SJCRH30 (cell line): ENCODE measurements around the gene SPON1. TPM values are rescaled to one million over a fixed set of nuclear protein-coding genes. Genes with fewer than 3 reads are reported as not detected.
"Not testable (repeated sequence)": the region's sequence is repeated elsewhere in the genome, so short reads cannot be mapped to it uniquely, and the experiment has no call there.

Source experiments
- DNase-seq, 2 experiments: peaks; one replicate each; pipeline ENCODE4 v3.0.0-alpha.2; 2015 to 2020
- H3K27ac ChIP-seq: fragments of 250-450 bp; sonication (Bioruptor Pico); 2 replicates; pipeline ENCODE4 v1.5.1; 2020; ENCODE audit warnings: mild to moderate bottlenecking, moderate library complexity
- H3K27me3 ChIP-seq: fragments of 250-450 bp; sonication (Bioruptor Pico); 2 replicates; pipeline ENCODE4 v1.5.1; 2020; ENCODE audit warnings: mild to moderate bottlenecking, moderate library complexity
- H3K36me3 ChIP-seq: fragments of 250-450 bp; sonication (Bioruptor Pico); 2 replicates; pipeline ENCODE4 v1.5.1; 2020; ENCODE audit warnings: mild to moderate bottlenecking, moderate library complexity
- H3K4me1 ChIP-seq: fragments of 250-450 bp; sonication (Bioruptor Pico); 2 replicates; pipeline ENCODE4 v1.5.1; 2020; ENCODE audit warnings: mild to moderate bottlenecking, moderate library complexity
- H3K4me3 ChIP-seq: fragments of 250-450 bp; sonication (Bioruptor Pico); 2 replicates; pipeline ENCODE4 v1.5.1; 2020; ENCODE audit warnings: mild to moderate bottlenecking, moderate library complexity
- H3K9me3 ChIP-seq: fragments of 250-450 bp; sonication (Bioruptor Pico); replicated peaks from 2 replicates; pipeline ENCODE4 v1.5.1; 2020; ENCODE audit warnings: mild to moderate bottlenecking, moderate library complexity
- total RNA-seq: library from RNA; depleted of rRNA; stranded (reverse); fragments of >200 nt; shearing (Covaris generic); gene quantifications from 2 replicates; pipeline ENCODE4 v1.2.3, GENCODE V29; 2014

Gene SPON1
- total RNA-seq, 1 experiment from 2014 or later: not detected

- Histone ChIP-seq H3K4me1 (peaks cover 4% of the 10 kb centered on the region; the same call in 1 of the 2 replicates), H3K36me3 (no peaks in the 10 kb centered on the region), H3K27ac (no peak overlapping the region), H3K9me3 (no peaks in the 10 kb centered on the region), H3K27me3 (no peaks in the 10 kb centered on the region), H3K4me3 (no peak overlapping the region)
- DNase-seq: no peak
Observed at GRCh38 chr11:14058061-14058460, 95.5 kb downstream of the SPON1 start.

GRCh38 chr11:14059491-14059890, 97.0 kb downstream of the SPON1 start:
- no peaks in the 10 kb centered on the region for H3K27me3 ChIP-seq
- no peaks in the 10 kb centered on the region for H3K9me3 ChIP-seq
- H3K36me3 ChIP-seq: no peaks in the 10 kb centered on the region
- DNase-seq: no peak
- H3K27ac ChIP-seq: no peak overlapping the region
- no peak overlapping the region for H3K4me3 ChIP-seq
- H3K4me1 ChIP-seq: no peaks in the 10 kb centered on the region; the same call in 1 of the 2 replicates

DNA sequence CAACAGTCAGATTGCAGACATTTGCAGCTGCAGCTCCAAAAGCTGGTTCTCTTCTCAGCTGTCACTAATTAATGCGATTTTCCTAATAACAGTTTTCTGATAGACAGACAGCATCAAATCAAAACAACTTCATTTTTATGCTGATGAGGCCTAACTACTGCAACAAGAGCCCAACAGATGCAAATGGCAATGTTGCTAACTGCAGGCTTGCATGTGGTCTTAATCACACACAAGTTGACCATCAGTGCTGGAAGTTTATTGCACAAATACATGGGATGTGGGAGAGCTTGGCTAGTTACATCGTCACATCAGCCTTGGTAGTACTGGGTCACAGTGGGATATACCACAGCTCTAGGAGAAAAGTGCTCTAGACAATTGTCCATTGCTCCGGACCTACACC, 99.2 kb downstream of the SPON1 start:
- no peaks in the 10 kb centered on the region for H3K27me3 ChIP-seq
- H3K4me1 ChIP-seq: no peaks in the 10 kb centered on the region
- H3K27ac ChIP-seq: no peak overlapping the region
- DNase-seq: no peak
- no peak overlapping the region for H3K4me3 ChIP-seq
- no peaks in the 10 kb centered on the region for H3K9me3 ChIP-seq
- H3K36me3 ChIP-seq: no peaks in the 10 kb centered on the region

- Histone ChIP-seq H3K4me3 (no peak overlapping the region), H3K27ac (no peak overlapping the region), H3K27me3 (no peaks in the 10 kb centered on the region), H3K9me3 (no peaks in the 10 kb centered on the region), H3K4me1 (no peaks in the 10 kb centered on the region), H3K36me3 (no peaks in the 10 kb centered on the region)
- no peak for DNase-seq
Observed at GRCh38 chr11:14065141-14065540, 102.6 kb downstream of the SPON1 start.

DNA sequence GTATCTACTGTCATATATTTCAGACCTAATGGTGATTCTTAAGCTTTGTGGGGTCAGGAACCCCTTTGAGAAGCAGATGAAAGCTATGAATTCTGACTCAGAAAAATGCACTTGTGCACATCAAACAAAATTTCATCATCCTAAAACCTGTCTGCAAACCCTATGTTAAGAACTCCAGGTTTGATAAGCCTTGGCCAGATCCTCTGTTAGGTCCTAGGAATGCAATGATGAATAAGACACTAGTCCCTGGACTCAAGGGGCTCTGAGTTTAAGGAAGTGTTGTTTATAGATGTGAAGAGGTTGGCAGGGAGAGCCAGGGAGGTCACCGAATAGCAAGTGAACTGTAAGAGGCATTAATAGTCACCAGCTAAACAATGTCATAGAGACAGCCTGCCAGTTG, 103.2 kb downstream of the SPON1 start:
- Histone ChIP-seq H3K9me3 (no peaks in the 10 kb centered on the region), H3K36me3 (no peaks in the 10 kb centered on the region), H3K27me3 (no peaks in the 10 kb centered on the region), H3K4me3 (no peak overlapping the region), H3K4me1 (no peaks in the 10 kb centered on the region), H3K27ac (no peak overlapping the region)
- no peak for DNase-seq

GRCh38 chr11:14067686-14068085, 105.2 kb downstream of the SPON1 start:
- DNase-seq: no peak
- H3K4me1 ChIP-seq: no peaks in the 10 kb centered on the region
- no peak overlapping the region for H3K27ac ChIP-seq
- H3K27me3 ChIP-seq: no peaks in the 10 kb centered on the region
- no peaks in the 10 kb centered on the region for H3K9me3 ChIP-seq
- no peak overlapping the region for H3K4me3 ChIP-seq
- no peaks in the 10 kb centered on the region for H3K36me3 ChIP-seq

DNA sequence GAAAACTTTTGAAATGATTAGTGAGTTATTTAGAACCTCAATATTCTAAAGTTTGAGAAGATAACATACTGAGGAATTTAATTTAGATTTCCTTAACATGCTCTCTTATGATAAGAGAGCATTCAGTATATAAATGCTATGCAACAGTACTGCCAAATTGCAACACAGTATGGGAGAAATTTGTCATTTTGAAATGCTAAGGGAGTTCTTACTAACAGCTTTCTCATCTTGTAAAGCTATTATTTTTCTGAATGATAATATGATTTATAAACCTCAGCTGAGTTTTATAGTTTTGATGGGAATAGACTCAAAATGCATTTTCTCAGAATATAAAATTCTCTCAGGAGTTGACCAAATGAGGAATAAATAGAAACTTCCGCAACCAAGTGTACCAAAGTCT, 108.4 kb downstream of the SPON1 start:
- H3K36me3 ChIP-seq: no peaks in the 10 kb centered on the region
- H3K27ac ChIP-seq: no peak overlapping the region
- no peaks in the 10 kb centered on the region for H3K27me3 ChIP-seq
- no peaks in the 10 kb centered on the region for H3K9me3 ChIP-seq
- H3K4me1 ChIP-seq: no peaks in the 10 kb centered on the region
- DNase-seq: no peak
- H3K4me3 ChIP-seq: no peak overlapping the region

DNA sequence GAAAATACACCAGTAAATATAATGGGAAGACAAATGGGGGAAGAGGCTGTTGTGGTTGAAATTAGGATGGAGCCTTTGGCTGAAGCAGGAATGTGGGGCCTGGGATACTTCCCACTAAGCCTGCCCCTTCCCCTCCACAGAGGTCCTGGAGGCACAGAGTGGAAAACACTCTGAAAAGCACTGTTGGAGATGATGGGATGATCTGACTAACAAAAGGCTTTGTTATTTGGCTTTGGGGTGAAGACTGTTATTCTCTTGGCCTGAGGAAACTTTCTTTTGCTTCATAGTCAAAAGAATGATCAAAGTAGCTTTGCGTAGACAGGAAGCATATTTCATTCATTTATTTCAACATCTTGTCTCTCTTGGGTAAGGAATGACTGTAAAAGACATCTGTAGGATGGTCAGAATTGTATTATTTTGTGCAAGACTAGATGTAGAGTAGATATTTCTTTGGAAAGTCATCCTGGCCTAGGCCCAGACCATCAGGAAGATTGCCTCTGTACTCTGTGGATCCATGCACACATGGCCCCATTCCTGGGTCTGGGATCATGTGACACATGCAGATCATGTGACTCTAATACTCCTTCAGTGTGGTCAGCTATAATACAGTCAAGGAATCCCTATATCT, 111.4 kb downstream of the SPON1 start:
- Histone ChIP-seq H3K4me3 (no peak overlapping the region), H3K9me3 (no peaks in the 10 kb centered on the region), H3K4me1 (no peaks in the 10 kb centered on the region), H3K36me3 (no peaks in the 10 kb centered on the region), H3K27ac (no peak overlapping the region), H3K27me3 (no peaks in the 10 kb centered on the region)
- DNase-seq: no peak

GRCh38 chr11:14075118-14076078, 112.9 kb downstream of the SPON1 start:
- H3K4me3 ChIP-seq: no peak overlapping the region
- no peaks in the 10 kb centered on the region for H3K36me3 ChIP-seq
- no peaks in the 10 kb centered on the region for H3K27me3 ChIP-seq
- DNase-seq: no peak
- H3K4me1 ChIP-seq: no peaks in the 10 kb centered on the region
- no peak overlapping the region for H3K27ac ChIP-seq
- no peaks in the 10 kb centered on the region for H3K9me3 ChIP-seq

GRCh38 chr11:14079011-14079410, 116.5 kb downstream of the SPON1 start:
- DNase-seq: no peak
- no peaks in the 10 kb centered on the region for H3K27me3 ChIP-seq
- H3K27ac ChIP-seq: no peak overlapping the region
- no peaks in the 10 kb centered on the region for H3K9me3 ChIP-seq
- no peak overlapping the region for H3K4me3 ChIP-seq
- H3K4me1 ChIP-seq: no peaks in the 10 kb centered on the region
- no peaks in the 10 kb centered on the region for H3K36me3 ChIP-seq

DNA sequence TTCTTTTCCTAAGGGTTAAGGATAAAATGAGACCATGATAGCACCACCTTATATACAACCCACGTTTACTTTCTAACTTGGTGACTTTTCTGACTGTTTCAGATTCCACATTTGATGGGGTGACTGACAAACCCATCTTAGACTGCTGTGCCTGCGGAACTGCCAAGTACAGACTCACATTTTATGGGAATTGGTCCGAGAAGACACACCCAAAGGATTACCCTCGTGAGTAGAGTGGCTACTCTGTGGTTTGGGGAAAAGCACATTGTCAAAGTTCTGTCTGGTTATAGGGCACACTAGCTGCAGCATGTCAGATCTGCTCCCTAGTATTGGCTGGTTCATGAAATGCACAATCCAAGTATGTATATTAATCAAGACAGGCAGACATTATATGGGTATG, 117.3 kb downstream of the SPON1 start:
- H3K4me1 ChIP-seq: no peaks in the 10 kb centered on the region
- no peak for DNase-seq
- no peaks in the 10 kb centered on the region for H3K9me3 ChIP-seq
- H3K36me3 ChIP-seq: no peaks in the 10 kb centered on the region
- no peak overlapping the region for H3K4me3 ChIP-seq
- no peaks in the 10 kb centered on the region for H3K27me3 ChIP-seq
- no peak overlapping the region for H3K27ac ChIP-seq

GRCh38 chr11:14081581-14082231, 119.2 kb downstream of the SPON1 start:
- no peaks in the 10 kb centered on the region for H3K27me3 ChIP-seq
- no peak overlapping the region for H3K27ac ChIP-seq
- no peaks in the 10 kb centered on the region for H3K36me3 ChIP-seq
- no peaks in the 10 kb centered on the region for H3K4me1 ChIP-seq
- no peak overlapping the region for H3K4me3 ChIP-seq
- H3K9me3 ChIP-seq: no peaks in the 10 kb centered on the region
- no peak for DNase-seq

- no peak overlapping the region for H3K4me3 ChIP-seq
- H3K27me3 ChIP-seq: no peaks in the 10 kb centered on the region
- H3K27ac ChIP-seq: no peak overlapping the region
- DNase-seq: no peak
- H3K36me3 ChIP-seq: no peaks in the 10 kb centered on the region
- no peaks in the 10 kb centered on the region for H3K9me3 ChIP-seq
- no peaks in the 10 kb centered on the region for H3K4me1 ChIP-seq
Observed at GRCh38 chr11:14082338-14082737, 119.8 kb downstream of the SPON1 start.

GRCh38 chr11:14088861-14089260, 126.3 kb downstream of the SPON1 start:
- not testable (repeated sequence) for H3K27ac ChIP-seq, H3K4me1 ChIP-seq, H3K4me3 ChIP-seq, H3K27me3 ChIP-seq, H3K9me3 ChIP-seq, DNase-seq, H3K36me3 ChIP-seq
